Activated CD4-positive, alpha-beta T cell treated with anti-CD3 and anti-CD28 coated beads for 4 hours (primary cell): ENCODE measurements around the gene ENTPD2.
"Not testable (repeated sequence)": the region's sequence is repeated elsewhere in the genome, so short reads cannot be mapped to it uniquely, and the experiment has no call there.

Experiments used
- DNase-seq, 2 donors: peaks; one replicate each; pipeline ENCODE4 v3.0.0-alpha.2; 2020

ENTPD2 gene

GRCh38 chr9:137014166-137014565 is 39.7 kb downstream of the ENTPD2 start:
- no peak for DNase-seq

- DNase-seq = no peak
Observed at GRCh38 chr9:137013571-137013940, 40.3 kb downstream of the ENTPD2 start.

GRCh38 chr9:137012694-137013570 is 40.9 kb downstream of the ENTPD2 start:
- no peak for DNase-seq

GRCh38 chr9:137011907-137012675 is 41.8 kb downstream of the ENTPD2 start:
- DNase-seq = no peak

- DNase-seq = no peak
Observed at GRCh38 chr9:137011156-137011555, 42.7 kb downstream of the ENTPD2 start.

GRCh38 chr9:137009938-137010732 is 43.7 kb downstream of the ENTPD2 start:
- DNase-seq = no peak

- no peak for DNase-seq
Observed at GRCh38 chr9:137009217-137009616, 44.6 kb downstream of the ENTPD2 start.

- no peak for DNase-seq
Observed at GRCh38 chr9:137008312-137008711, 45.5 kb downstream of the ENTPD2 start.

- no peak for DNase-seq
Observed at GRCh38 chr9:137007816-137008270, 46.0 kb downstream of the ENTPD2 start.

- DNase-seq = no peak
Observed at GRCh38 chr9:137007108-137007815, 46.6 kb downstream of the ENTPD2 start.

GRCh38 chr9:137006116-137007003 is 47.5 kb downstream of the ENTPD2 start:
- DNase-seq = no peak

- DNase-seq = not testable (repeated sequence)
Observed at GRCh38 chr9:137004285-137004684, 49.6 kb downstream of the ENTPD2 start.

GRCh38 chr9:137002646-137003041 is 51.2 kb downstream of the ENTPD2 start:
- no peak for DNase-seq

- no peak for DNase-seq
Observed at GRCh38 chr9:137001857-137002645, 51.8 kb downstream of the ENTPD2 start.

- DNase-seq = no peak
Observed at GRCh38 chr9:137000177-137000930, 53.5 kb downstream of the ENTPD2 start.
